GM19395 (cell line): ENCODE data around the gene ATP2A1.
A peak's percentile ranks its signal among the peaks of the same experiment; 100 is the strongest.
"Not testable (repeated sequence)": the region's sequence is repeated elsewhere in the genome, so short reads cannot be mapped to it uniquely, and the experiment has no call there.

Source experiments
- ATAC-seq: cut with Tn5 transposase; IDR thresholded peaks from one replicate; pipeline ENCODE4 v1.9.1; 2021; ENCODE audit warnings: mild to moderate bottlenecking, moderate library complexity; ENCODE audit not compliant: unreplicated experiment

Gene ATP2A1

DNA sequence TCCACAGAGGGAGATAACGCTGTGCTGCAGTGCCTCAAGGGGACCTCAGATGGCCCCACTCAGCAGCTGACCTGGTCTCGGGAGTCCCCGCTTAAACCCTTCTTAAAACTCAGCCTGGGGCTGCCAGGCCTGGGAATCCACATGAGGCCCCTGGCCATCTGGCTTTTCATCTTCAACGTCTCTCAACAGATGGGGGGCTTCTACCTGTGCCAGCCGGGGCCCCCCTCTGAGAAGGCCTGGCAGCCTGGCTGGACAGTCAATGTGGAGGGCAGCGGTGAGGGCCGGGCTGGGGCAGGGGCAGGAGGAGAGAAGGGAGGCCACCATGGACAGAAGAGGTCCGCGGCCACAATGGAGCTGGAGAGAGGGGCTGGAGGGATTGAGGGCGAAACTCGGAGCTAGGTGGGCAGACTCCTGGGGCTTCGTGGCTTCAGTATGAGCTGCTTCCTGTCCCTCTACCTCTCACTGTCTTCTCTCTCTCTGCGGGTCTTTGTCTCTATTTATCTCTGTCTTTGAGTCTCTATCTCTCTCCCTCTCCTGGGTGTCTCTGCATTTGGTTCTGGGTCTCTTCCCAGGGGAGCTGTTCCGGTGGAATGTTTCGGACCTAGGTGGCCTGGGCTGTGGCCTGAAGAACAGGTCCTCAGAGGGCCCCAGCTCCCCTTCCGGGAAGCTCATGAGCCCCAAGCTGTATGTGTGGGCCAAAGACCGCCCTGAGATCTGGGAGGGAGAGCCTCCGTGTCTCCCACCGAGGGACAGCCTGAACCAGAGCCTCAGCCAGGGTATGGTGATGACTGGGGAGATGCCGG lies 54.3 kb downstream of the ATP2A1 start:
- no peak for ATAC-seq

DNA sequence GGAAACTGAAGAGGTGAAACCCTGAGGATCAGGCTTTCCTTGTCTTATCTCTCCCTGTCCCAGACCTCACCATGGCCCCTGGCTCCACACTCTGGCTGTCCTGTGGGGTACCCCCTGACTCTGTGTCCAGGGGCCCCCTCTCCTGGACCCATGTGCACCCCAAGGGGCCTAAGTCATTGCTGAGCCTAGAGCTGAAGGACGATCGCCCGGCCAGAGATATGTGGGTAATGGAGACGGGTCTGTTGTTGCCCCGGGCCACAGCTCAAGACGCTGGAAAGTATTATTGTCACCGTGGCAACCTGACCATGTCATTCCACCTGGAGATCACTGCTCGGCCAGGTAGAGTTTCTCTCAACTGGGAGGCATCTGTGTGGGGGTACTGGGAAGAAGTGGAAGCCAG lies 54.9 kb downstream of the ATP2A1 start:
- ATAC-seq: no peak

DNA sequence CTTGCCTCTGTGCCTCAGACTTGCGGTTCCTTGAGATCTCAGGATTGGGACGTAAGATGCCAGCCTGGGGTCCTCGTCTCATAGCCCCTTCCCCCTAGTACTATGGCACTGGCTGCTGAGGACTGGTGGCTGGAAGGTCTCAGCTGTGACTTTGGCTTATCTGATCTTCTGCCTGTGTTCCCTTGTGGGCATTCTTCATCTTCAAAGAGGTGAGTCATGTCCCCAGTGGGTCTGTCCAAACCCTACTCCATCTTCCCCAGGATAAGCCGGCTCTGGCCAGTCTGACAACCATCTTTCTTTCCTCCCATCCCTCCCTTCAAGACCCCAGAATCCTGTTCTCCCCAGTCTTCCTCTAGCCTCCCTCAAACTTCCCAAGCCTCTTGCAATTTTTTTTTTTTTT lies 57.1 kb downstream of the ATP2A1 start:
- ATAC-seq: no peak

DNA sequence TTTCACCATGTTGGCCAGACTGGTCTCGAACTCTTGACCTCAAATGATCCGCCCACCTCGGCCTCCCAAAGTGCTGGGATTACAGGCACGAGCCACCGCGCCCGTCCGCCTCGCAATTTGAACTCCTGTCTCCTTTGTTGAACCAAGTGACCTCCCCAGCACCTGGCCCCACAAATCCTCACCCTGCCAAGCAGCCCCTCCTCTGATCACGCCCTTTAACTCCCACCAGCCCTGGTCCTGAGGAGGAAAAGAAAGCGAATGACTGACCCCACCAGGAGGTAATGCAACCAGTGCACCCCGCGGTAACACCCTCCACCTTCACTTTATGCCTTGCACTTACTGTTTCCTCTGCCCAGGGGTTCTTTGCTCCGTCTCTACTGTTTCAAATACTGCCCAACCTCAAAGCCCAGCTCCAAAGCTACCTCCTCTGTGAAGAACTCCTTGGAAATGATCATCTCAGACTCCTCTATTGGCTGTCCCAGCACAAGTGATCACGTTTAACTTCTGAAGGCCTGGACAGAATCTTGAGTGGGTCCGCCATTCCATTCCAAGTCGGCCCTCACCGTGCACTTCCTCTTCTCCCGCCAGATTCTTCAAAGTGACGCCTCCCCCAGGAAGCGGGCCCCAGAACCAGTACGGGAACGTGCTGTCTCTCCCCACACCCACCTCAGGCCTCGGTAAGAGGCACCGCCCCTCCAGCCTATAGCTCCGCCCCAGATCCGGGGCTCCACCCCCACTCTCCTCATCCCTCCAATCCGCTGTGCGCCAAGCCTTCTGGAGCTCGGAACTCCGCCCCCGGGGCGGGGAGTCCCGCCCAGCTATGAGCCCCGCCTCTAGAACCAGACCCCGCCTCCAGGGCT lies 57.9 kb downstream of the ATP2A1 start:
- ATAC-seq: peak; percentile 62

DNA sequence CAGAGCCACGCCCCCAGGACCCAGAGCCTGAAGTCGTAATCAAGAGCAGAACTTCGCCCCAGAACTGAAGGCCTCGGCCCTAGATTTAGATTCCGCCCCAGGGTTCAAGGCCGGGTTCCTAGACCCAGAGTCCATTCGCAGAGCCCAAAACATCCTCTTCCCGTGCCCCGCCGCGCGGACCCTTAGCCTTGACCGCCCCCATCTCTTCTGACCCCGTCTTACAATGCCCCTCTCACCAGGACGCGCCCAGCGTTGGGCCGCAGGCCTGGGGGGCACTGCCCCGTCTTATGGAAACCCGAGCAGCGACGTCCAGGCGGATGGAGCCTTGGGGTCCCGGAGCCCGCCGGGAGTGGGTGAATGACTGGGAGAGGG lies 58.5 kb downstream of the ATP2A1 start:
- ATAC-seq: no peak

DNA sequence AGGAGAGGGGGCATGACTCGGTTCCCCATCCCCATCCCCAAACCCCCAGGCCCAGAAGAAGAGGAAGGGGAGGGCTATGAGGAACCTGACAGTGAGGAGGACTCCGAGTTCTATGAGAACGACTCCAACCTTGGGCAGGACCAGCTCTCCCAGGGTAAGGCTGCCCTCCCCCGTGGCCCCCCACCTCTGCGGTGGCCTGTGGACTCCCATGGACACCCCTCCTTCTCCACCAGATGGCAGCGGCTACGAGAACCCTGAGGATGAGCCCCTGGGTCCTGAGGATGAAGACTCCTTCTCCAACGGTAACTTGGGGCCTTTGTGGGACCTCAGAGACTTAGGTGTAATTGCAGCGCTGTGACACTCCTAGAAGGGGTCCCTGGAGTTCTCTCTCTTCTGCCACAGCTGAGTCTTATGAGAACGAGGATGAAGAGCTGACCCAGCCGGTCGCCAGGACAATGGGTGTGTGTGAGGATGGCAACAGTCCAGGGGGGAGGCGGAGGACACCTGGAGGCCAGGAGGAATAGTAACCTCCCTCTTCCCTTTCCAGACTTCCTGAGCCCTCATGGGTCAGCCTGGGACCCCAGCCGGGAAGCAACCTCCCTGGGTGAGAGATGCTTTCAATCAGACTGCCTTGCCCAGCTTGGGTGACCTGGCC lies 59.1 kb downstream of the ATP2A1 start:
- no peak for ATAC-seq

DNA sequence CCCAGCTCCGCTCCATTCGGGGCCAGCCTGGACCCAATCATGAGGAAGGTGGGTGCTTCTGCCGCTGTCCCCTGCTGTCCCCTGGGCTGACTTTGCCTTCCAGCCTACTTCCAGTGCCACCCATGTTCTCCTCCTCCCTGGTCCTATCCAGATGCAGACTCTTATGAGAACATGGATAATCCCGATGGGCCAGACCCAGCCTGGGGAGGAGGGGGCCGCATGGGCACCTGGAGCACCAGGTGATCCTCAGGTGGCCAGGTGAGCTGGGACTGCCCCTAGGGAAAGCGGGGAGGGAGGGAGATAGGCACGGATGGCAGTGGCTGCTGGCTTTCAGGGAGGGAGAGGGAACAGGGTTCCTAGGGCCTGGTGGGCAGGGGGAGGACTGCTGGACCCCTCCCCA lies 60.4 kb downstream of the ATP2A1 start:
- ATAC-seq: no peak

DNA sequence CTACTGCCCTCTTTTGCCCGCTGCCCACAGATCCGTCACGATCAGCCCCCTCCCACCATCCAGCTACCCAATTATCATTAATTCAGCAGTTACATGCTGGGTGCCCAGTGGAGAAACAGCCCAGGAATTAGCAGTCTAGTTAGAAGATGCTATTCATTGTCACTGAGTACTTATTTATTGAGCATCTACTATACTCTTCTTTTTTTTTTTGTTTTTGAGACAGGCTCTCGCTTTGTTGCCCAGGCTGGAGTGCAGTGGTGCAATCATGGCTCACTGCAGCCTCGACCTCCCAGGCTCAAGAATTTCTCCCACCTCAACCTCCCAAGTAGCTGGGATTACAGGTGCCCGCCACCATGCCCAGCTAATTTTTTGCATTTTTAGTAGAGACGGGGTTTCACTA lies 61.5 kb downstream of the ATP2A1 start:
- not testable (repeated sequence) for ATAC-seq

DNA sequence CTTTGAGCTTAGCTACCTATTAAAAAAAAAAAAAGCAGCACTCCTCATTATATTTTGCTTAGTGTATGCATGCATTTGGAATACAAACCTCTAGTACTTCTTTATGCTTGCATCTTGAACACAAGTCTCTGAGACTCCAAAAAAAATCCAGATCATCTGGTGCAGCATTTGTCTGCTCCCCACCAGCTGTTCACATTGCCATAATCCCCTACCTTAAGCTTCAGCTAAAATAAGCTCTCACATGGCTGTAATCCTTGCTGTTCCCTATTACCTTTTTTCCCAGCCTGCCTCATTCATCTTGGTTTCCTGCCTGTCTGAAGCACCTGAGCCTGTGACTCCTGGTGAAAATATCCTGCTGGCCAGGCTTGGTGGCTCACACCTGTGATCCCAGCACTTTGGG lies 65.0 kb downstream of the ATP2A1 start:
- no peak for ATAC-seq

DNA sequence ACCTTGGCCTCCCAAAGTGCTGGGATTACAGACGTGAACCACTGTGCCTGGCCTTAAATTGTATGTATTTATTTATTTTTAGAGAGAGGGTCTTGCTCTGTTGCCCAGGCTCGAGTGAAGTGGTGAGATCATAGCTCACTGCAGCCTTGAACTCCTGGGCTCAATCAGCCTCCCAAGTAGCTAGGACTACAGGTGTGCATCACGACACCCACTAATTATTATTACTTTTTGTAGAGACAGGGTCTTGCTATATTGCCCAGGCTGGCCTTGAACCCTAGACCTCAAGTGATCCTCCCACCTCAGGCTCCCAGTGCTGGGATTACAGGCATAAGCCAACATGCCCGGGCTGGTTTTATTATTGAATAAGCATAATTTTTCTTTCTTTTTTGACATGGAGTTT lies 68.4 kb downstream of the ATP2A1 start:
- no peak for ATAC-seq

DNA sequence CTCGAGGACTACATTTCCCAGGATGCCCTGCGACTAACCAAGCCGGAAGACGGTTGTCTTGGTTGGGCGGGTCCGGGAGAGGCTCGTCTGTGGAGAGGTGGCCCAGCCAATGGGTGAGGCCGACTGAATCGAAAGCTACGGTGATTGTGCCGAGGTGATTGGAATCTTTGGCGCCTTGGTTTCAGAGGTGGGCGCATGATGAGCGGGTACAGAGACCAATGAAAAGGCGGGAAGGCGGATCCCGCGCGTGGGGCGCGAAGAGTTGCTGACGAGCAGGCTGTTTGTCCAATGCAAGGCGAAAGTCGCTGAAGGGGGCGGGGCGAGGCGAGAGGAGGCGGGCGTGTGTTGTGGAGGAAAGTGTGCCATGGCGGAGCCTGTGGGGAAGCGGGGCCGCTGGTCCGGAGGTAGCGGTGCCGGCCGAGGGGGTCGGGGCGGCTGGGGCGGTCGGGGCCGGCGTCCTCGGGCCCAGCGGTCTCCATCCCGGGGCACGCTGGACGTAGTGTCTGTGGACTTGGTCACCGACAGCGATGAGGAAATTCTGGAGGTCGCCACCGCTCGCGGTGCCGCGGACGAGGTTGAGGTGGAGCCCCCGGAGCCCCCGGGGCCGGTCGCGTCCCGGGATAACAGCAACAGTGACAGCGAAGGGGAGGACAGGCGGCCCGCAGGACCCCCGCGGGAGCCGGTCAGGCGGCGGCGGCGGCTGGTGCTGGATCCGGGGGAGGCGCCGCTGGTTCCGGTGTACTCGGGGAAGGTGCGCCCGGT lies 72.5 kb downstream of the ATP2A1 start, which contains the start of gene NFATC2IP:
NFATC2IP (plus strand) TSS at position 290 of the 762 bp plus-strand sequence; CDS start at position 365, 75 bp downstream.
- peak; percentile 97 for ATAC-seq

DNA sequence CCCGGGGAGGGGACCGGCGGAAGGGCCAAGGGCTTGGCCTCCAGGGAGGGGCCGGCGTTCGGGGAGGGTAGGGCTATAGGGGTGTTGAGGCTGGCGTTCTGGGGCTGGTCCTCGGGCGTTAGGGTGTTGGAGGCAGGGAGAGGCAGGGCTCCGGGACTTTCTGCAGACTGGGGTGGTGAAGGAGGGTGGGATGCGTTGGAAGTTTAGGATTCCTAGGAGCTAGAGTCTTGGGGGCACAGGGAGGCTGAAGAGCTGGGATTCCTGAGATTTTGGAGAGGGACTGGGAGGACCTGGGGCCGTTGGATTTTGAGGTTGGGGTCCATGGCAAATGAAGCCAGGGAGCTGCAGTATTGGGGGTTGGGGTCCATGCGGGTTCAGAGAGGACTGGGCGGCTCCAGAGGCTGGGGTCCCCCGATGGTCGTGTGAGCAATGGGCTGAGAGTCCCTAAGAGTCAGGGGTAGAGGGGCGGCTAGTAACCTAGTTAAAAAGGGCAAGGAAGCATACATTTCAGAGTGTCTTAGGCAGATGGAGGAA lies 73.2 kb downstream of the ATP2A1 start:
- no peak for ATAC-seq
